Measurements from ENCODE around the gene GPRC5C.

The GPRC5C gene, protein sequence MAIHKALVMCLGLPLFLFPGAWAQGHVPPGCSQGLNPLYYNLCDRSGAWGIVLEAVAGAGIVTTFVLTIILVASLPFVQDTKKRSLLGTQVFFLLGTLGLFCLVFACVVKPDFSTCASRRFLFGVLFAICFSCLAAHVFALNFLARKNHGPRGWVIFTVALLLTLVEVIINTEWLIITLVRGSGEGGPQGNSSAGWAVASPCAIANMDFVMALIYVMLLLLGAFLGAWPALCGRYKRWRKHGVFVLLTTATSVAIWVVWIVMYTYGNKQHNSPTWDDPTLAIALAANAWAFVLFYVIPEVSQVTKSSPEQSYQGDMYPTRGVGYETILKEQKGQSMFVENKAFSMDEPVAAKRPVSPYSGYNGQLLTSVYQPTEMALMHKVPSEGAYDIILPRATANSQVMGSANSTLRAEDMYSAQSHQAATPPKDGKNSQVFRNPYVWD

DNA sequence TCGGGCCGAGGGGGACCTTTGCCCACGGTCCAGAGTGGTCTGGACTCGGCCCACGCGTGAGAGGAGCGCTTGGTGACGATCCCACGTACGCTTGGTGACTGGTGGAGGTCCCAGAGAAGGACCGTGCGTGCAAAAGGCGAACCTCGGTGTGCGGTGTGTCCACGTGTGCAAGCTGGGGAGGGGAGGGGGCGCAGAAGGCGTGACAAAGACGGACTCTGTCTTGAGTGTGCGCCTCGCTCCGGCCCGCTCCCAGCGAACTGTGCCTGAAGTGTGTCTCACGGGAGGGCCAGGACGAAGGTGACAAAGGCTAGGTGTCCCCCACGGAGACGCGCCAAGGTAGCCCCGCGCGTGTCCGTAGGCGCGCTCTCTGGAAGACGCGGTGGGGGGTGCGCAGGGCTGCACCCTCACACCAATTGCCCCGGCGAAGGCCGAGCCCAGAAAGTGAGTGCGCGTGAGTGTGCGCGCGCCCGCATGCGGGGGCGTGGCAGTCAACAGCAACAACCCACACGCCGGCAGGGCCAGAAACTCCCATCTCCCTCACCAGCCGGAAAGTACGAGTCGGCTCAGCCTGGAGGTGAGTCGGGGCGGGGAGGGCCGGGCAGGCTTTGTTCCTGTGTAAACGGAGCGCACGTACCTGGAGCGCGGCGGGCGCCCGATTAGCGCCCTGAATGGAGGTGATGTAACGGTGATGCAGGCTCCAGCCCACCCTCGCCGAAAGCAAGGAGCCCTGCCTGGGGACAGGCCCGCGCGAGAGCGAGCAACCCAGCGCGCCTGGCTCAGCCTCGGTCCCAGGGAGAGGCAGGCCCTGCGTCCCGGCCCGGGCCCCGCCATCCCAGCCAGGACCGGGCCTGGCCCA, at the start of gene GPRC5C:
GPRC5C (plus strand) TSS at position 521 of the 856 bp plus-strand sequence. CDS start 7,689 bp downstream, outside the sequence.
- H3K9ac ChIP-seq (ENCODE audit: low read length): peak within 1 kb of the TSS; percentile 83

DNA sequence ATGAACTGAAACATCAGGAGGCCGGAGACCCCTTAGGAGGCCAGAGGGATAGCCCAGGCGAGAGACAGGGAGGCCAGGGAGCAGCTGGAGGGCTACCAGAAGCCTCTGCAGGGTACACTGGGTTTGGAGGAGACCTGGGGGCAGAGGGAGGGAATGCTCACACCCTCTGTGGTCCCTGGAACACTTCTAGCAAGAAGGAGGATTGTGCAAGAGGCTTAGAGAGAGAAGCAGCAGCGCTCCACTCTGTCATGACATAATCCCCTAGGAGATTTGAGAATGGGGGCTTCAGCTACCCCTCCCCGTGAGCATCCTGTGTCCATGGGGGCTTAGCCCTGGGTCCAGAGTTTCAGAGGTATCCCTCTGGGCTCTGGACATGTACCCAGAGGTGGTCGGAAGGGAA, 48.7 kb upstream of the GPRC5C start:
- peaks cover 23% of the 10 kb centered on the region for H3K4me1 ChIP-seq (ENCODE audit: control insufficient read depth, insufficient read depth, low read length)
- H3K36me3 ChIP-seq (ENCODE audit: control insufficient read depth, insufficient read depth, low read length): no peaks in the 10 kb centered on the region
- no peaks in the 10 kb centered on the region for H3K9me3 ChIP-seq (ENCODE audit: control insufficient read depth, insufficient read depth, low read depth, low read length)
- no peak overlapping the region for H3K27ac ChIP-seq (ENCODE audit: low read depth, low read length)
- no peak overlapping the region for H3K9ac ChIP-seq (ENCODE audit: low read length)
- no peaks in the 10 kb centered on the region for H3K27me3 ChIP-seq (ENCODE audit: control insufficient read depth, insufficient read depth, low read length)
- no peak overlapping the region for H3K4me3 ChIP-seq (ENCODE audit: low read depth, low read length)

More for the DNA sequence above, at the start of gene GPRC5C:
- H3K4me1 ChIP-seq (ENCODE audit: control insufficient read depth, insufficient read depth, low read length): peaks cover 42% of the 10 kb centered on the region
- H3K9me3 ChIP-seq (ENCODE audit: control insufficient read depth, insufficient read depth, low read depth, low read length): no peaks in the 10 kb centered on the region
- H3K27me3 ChIP-seq (ENCODE audit: control insufficient read depth, insufficient read depth, low read length): peaks cover 37% of the 10 kb centered on the region
- H3K36me3 ChIP-seq (ENCODE audit: control insufficient read depth, insufficient read depth, low read length): no peaks in the 10 kb centered on the region
- H3K27ac ChIP-seq (ENCODE audit: low read depth, low read length): peak within 1 kb of the TSS; percentile 69; the same call in 1 of the 2 replicates
- H3K4me3 ChIP-seq (ENCODE audit: low read depth, low read length): peak within 1 kb of the TSS; percentile 85

DNA sequence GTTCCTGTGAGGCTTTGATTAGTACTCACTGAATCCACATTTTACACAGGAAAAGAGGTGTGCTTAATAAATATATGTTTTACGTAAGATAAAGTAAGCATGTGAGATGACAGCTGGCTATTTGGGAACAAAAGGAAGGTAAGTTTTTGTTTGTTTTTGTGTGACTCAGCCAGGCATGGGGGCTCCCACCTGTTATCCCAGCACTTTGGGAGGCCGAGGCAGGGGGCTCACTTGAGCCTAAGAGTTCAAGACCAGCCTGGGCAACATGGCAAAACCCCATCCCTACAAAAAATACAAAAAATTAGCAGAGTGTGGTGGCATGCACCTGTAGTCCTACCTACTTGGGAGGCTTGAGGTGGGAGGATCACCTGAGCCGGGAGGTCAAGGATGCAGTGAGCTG, 46.7 kb upstream of the GPRC5C start:
- H3K9me3 ChIP-seq (ENCODE audit: control insufficient read depth, insufficient read depth, low read depth, low read length): no peaks in the 10 kb centered on the region
- H3K36me3 ChIP-seq (ENCODE audit: control insufficient read depth, insufficient read depth, low read length): no peaks in the 10 kb centered on the region
- no peak overlapping the region for H3K9ac ChIP-seq (ENCODE audit: low read length)
- no peak overlapping the region for H3K27ac ChIP-seq (ENCODE audit: low read depth, low read length)
- no peaks in the 10 kb centered on the region for H3K27me3 ChIP-seq (ENCODE audit: control insufficient read depth, insufficient read depth, low read length)
- peaks cover 27% of the 10 kb centered on the region for H3K4me1 ChIP-seq (ENCODE audit: control insufficient read depth, insufficient read depth, low read length)
- H3K4me3 ChIP-seq (ENCODE audit: low read depth, low read length): no peak overlapping the region

DNA sequence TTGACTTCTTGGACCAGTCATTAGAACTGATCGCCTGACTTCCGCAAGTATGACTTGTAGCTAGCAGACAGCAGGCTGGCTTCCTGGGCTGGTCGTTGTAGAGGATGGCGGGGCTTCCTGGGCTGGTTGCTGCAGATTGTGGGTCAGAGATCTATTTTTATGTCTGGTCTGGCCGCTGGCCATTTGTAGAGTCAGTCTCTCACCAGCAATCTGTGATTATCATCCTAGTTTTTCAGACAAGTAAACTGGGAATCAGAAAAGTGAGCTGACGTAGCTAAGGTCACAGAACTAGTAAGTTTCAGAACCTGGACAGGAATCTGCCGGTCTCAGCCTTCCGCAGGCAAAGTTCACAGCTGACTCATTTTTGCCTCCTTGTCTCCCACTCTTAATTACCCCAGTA, 45.5 kb upstream of the GPRC5C start:
- H3K9ac ChIP-seq (ENCODE audit: low read length): no peak overlapping the region
- H3K9me3 ChIP-seq (ENCODE audit: control insufficient read depth, insufficient read depth, low read depth, low read length): no peaks in the 10 kb centered on the region

DNA sequence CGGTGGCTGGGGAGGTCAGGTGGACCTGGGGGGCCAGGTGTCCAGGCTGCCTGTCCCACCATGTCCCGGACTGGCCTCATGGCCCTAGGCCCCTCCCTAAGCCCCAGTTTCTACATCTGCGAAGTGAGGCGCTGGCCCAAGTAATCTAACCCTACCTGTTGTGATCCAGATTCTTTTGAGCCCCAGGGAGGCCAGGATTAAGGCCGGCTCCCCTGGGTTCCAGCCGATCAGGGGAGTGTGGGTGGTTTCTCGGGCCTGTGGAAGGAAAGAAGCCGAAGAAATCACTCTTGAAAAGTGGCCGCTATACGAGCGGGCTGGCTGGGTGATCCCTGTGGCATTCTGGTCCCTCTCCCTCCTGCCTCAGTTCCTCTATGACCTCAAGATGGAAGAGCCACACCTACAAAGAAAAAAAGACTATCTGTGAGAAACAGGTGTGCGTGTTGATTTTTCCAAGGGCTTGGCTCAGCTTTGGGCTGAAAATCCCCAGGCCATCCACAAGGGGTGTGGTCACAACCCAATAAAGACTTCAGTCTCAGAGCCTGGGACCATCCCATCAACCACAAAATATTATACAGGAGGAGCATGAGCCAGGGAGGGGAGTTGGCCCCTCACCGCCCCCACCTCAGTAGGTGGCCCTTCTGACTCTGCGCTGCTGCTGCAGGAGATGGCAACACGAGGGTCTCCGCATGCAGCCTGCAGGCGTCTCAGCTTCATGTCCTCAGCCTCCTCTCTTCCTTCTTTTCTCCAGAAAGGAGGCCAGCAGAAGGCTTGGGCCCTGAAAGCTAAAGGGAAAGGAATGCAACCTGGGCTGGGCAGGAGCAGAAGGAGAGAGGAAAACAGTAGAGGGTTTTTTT, 44.3 kb upstream of the GPRC5C start:
- H3K27ac ChIP-seq (ENCODE audit: low read depth, low read length): no peak overlapping the region
- H3K27me3 ChIP-seq (ENCODE audit: control insufficient read depth, insufficient read depth, low read length): no peaks in the 10 kb centered on the region

More for the DNA sequence above, 45.5 kb upstream of the GPRC5C start:
- Histone ChIP-seq H3K4me1 (ENCODE audit: control insufficient read depth, insufficient read depth, low read length) (peaks cover 23% of the 10 kb centered on the region), H3K36me3 (ENCODE audit: control insufficient read depth, insufficient read depth, low read length) (no peaks in the 10 kb centered on the region), H3K27me3 (ENCODE audit: control insufficient read depth, insufficient read depth, low read length) (no peaks in the 10 kb centered on the region), H3K4me3 (ENCODE audit: low read depth, low read length) (no peak overlapping the region), H3K27ac (ENCODE audit: low read depth, low read length) (no peak overlapping the region)

DNA sequence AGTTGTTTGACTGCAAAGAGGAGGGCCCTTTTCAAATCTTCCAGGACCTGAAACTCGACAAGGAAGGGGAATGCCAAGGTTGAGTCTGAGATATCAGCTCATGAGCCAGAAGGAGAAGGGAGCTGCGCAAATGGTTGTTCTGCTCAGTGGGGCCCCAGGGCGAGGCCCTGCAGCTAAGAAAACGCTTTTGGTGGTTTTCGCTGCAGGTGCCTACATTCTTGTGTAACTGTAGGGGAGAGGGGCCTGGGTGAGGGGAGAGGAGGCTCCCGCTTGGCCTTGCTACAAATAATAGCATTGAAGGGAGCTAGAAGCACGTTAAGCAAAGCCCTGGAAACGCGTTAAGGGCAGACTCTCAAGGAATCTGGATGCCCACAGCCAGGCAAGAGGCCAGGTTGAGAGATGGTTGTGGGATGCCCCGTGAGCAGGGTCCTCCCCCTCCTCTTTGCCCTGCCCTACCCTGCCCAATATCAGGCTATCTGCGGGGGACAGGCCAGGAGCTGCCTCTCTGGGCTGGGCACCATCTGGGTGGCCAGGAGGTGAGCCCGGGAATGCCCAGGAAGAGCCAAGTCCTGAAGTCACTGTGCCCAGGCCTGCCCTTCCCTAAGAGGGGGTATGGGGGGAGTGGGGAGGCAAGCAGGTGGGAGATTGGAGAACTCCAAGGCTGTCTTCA, 42.7 kb upstream of the GPRC5C start:
- Histone ChIP-seq H3K4me1 (ENCODE audit: control insufficient read depth, insufficient read depth, low read length) (peaks cover 25% of the 10 kb centered on the region), H3K27me3 (ENCODE audit: control insufficient read depth, insufficient read depth, low read length) (no peaks in the 10 kb centered on the region), H3K9me3 (ENCODE audit: control insufficient read depth, insufficient read depth, low read depth, low read length) (no peaks in the 10 kb centered on the region), H3K9ac (ENCODE audit: low read length) (no peak overlapping the region), H3K4me3 (ENCODE audit: low read depth, low read length) (no peak overlapping the region), H3K27ac (ENCODE audit: low read depth, low read length) (no peak overlapping the region), H3K36me3 (ENCODE audit: control insufficient read depth, insufficient read depth, low read length) (no peaks in the 10 kb centered on the region)

More for the DNA sequence above, 44.3 kb upstream of the GPRC5C start:
- Histone ChIP-seq H3K9ac (ENCODE audit: low read length) (no peak overlapping the region), H3K36me3 (ENCODE audit: control insufficient read depth, insufficient read depth, low read length) (no peaks in the 10 kb centered on the region), H3K9me3 (ENCODE audit: control insufficient read depth, insufficient read depth, low read depth, low read length) (no peaks in the 10 kb centered on the region), H3K4me3 (ENCODE audit: low read depth, low read length) (no peak overlapping the region), H3K4me1 (ENCODE audit: control insufficient read depth, insufficient read depth, low read length) (peaks cover 23% of the 10 kb centered on the region)

DNA sequence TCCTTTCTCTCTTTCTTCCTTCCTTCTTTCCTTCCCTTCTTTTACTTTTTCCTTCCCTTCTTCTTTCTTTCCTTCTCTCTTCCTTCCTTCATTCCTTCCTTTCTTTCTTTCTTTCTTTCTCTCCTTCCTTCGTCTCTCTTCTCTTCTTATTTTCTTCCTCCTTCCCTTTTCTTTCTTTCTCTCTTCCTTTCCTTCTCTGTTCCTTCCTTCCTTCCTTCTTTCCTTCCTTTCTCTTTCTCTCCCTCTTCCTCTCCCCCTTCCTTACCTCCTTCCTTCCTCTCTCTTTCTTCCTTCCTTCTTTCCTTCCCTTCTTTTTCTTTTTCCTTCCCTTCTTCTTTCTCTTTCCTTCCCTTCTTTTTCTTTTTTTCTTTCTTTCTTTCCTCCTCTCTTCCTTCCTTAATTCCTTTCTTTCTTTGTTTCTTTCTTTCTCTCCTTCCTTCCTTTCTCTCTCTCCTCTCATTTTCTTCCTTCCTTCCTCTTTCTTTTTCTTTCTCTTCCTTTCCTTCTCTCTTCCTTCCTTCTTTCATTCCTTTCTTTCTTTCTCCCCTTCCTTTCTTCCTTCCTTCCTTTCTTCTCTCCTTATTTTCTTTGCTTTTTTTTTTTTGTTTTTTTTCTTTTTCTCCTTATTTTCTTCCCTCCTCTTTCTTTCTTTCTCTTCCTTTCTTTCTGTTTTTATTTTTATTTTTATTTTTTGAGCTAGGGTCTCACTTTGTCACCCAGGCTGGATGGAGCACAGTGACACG, 41.8 kb upstream of the GPRC5C start:
- H3K9me3 ChIP-seq (ENCODE audit: control insufficient read depth, insufficient read depth, low read depth, low read length): no peaks in the 10 kb centered on the region
- H3K36me3 ChIP-seq (ENCODE audit: control insufficient read depth, insufficient read depth, low read length): no peaks in the 10 kb centered on the region
- H3K4me3 ChIP-seq (ENCODE audit: low read depth, low read length): no peak overlapping the region
- peaks cover 29% of the 10 kb centered on the region for H3K4me1 ChIP-seq (ENCODE audit: control insufficient read depth, insufficient read depth, low read length)
- no peaks in the 10 kb centered on the region for H3K27me3 ChIP-seq (ENCODE audit: control insufficient read depth, insufficient read depth, low read length)
- H3K27ac ChIP-seq (ENCODE audit: low read depth, low read length): no peak overlapping the region
- H3K9ac ChIP-seq (ENCODE audit: low read length): no peak overlapping the region

DNA sequence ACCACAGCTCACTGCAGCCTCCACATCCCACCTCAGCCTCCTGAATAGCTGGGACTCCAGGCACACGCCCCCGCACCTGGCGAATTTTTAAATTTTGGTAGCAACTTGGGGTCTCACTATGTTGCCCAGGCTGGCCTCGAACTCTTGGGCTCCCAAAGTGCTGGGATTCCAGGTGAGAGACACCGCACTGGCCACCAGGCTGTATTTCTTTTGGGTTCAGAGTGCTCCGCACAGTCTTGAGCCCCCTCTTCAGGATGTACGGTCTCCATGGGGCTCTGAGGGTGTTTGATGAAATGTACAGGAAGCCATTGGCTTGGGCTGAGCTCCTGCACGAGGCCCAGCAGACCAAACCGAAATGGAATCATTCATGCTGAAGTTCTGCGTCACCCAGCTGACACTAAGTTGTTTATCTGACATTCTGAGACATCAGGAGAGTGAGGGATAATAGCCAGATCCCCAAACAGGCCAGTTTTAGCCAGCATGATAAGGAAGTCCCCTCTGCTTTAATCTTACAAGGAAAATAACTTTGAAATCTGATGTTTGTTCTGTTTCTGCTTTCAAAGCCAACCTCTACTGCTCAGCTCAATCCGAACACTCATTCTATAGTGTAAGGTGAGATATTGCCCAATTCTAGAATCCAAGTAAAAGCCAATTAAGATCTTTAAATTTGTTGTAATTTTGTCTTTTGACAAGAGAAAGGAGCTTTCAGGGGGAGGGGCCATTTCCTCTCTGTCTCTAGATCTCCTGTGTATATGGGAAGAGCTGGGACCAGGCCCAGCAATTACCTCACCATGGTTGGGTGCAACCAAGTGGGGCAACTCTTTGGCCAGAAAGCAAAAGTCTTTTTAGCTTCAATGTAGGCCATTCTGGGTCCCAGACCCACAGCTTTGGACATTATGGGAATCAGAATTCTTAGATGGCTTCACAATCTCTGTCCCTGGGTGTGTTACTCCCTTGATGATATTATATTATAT, 40.9 kb upstream of the GPRC5C start:
- no peak overlapping the region for H3K9ac ChIP-seq (ENCODE audit: low read length)
- H3K27ac ChIP-seq (ENCODE audit: low read depth, low read length): no peak overlapping the region
- no peaks in the 10 kb centered on the region for H3K27me3 ChIP-seq (ENCODE audit: control insufficient read depth, insufficient read depth, low read length)
- no peak overlapping the region for H3K4me3 ChIP-seq (ENCODE audit: low read depth, low read length)
- H3K36me3 ChIP-seq (ENCODE audit: control insufficient read depth, insufficient read depth, low read length): no peaks in the 10 kb centered on the region
- H3K9me3 ChIP-seq (ENCODE audit: control insufficient read depth, insufficient read depth, low read depth, low read length): no peaks in the 10 kb centered on the region
- H3K4me1 ChIP-seq (ENCODE audit: control insufficient read depth, insufficient read depth, low read length): peaks cover 29% of the 10 kb centered on the region

DNA sequence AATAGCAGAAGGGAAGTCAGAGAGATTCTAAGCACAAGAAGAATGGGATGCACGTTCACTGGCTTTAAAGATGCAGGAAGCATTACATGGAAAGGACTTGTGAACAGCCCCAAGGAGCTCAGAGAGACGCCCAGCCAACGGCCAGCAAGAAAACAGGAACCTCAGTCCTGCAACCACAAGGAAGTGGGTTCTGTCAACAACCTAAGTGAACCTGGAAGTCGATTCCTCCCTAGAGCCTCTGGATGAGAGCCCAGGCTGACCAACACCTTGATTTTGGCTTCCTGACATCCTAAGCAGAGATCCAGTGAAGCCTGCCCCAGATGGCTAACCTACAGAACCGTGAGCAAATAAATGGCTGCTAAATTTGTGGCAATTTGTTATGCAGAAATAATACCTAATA, 40.1 kb upstream of the GPRC5C start:
- Histone ChIP-seq H3K36me3 (ENCODE audit: control insufficient read depth, insufficient read depth, low read length) (no peaks in the 10 kb centered on the region), H3K4me3 (ENCODE audit: low read depth, low read length) (no peak overlapping the region), H3K9ac (ENCODE audit: low read length) (no peak overlapping the region), H3K27me3 (ENCODE audit: control insufficient read depth, insufficient read depth, low read length) (no peaks in the 10 kb centered on the region), H3K4me1 (ENCODE audit: control insufficient read depth, insufficient read depth, low read length) (peaks cover 29% of the 10 kb centered on the region), H3K9me3 (ENCODE audit: control insufficient read depth, insufficient read depth, low read depth, low read length) (no peaks in the 10 kb centered on the region), H3K27ac (ENCODE audit: low read depth, low read length) (no peak overlapping the region)
